WI38 (cell line): ENCODE data around the gene FDPS.
A peak's percentile ranks its signal among the peaks of the same experiment; 100 is the strongest.

ENCODE experiments used
- H3K4me3 ChIP-seq: 2 replicates; pipeline ENCODE4 v1.5.1; 2011; ENCODE audit warnings: low read depth, mild to moderate bottlenecking, control low read depth, low read length
- CTCF ChIP-seq: IDR thresholded peaks from 2 replicates; pipeline ENCODE4 v1.5.1; 2012; ENCODE audit warnings: low read depth, mild to moderate bottlenecking, control low read depth, low read length

Gene FDPS

GRCh38 chr1:155308493-155309422, at the start of gene FDPS:
Gene FDPS (plus strand): TSS chr1:155308866. CDS start chr1:155309790, 924 bp downstream.
- H3K4me3 ChIP-seq = peak within 1 kb of the TSS; percentile 90
- TF ChIP-seq CTCF = no peak

- H3K4me3 ChIP-seq = no peak overlapping the region
- no peak for TF ChIP-seq CTCF
Observed at GRCh38 chr1:155260276-155260675, 48.4 kb upstream of the FDPS start.

- TF ChIP-seq CTCF = no peak
- H3K4me3 ChIP-seq = peak overlapping the region; percentile 89
Observed at GRCh38 chr1:155261493-155261851, 47.2 kb upstream of the FDPS start.

- peak within 1 kb of the TSS; percentile 89 for H3K4me3 ChIP-seq
- no peak for TF ChIP-seq CTCF
Observed at GRCh38 chr1:155261852-155262673, 46.6 kb upstream of the FDPS start, which contains the start of gene SCAMP3. Gene SCAMP3 (minus strand): TSS chr1:155262360. CDS start chr1:155262151, 209 bp downstream.

- no peak overlapping the region for H3K4me3 ChIP-seq
- no peak for TF ChIP-seq CTCF
Observed at GRCh38 chr1:155263067-155263466, 45.6 kb upstream of the FDPS start.

GRCh38 chr1:155266553-155266952, 42.1 kb upstream of the FDPS start:
- no peak for TF ChIP-seq CTCF
- H3K4me3 ChIP-seq = no peak overlapping the region
